Neural progenitor cell (in vitro differentiated cells): Measurements from ENCODE around the gene CCDC142. TPM values are rescaled to one million over a fixed set of nuclear protein-coding genes. Genes with fewer than 3 reads are reported as not detected.
A peak's percentile ranks its signal among the peaks of the same experiment; 100 is the strongest.

Experiments
- DNase-seq: peaks from one replicate; pipeline ENCODE4 v3.0.0-alpha.2; 2016; ENCODE audit warnings: low spot score
- H2AFZ ChIP-seq: fragments of 200-600 bp; sonication (generic); replicated peaks from 2 replicates; pipeline ENCODE4 v1.6.1; 2016; ENCODE audit warnings: antibody characterized with exemption
- H3F3A ChIP-seq: fragments of 200-600 bp; sonication (generic); 2 replicates; pipeline ENCODE4 v1.6.1; 2016; ENCODE audit warnings: antibody characterized with exemption, low read depth
- H3K27ac ChIP-seq: fragments of 200-600 bp; sonication (generic); 2 replicates; pipeline ENCODE4 v1.5.1; 2016; ENCODE audit warnings: mild to moderate bottlenecking
- H3K27me3 ChIP-seq: fragments of 200-600 bp; sonication (generic); 2 replicates; pipeline ENCODE4 v1.6.1; 2016; ENCODE audit warnings: mild to moderate bottlenecking, moderate library complexity
- H3K36me3 ChIP-seq: fragments of 200-600 bp; sonication (generic); 2 replicates; pipeline ENCODE4 v1.5.1; 2016
- H3K4me1 ChIP-seq: fragments of 200-600 bp; sonication (generic); 2 replicates; pipeline ENCODE4 v1.6.1; 2016; ENCODE audit warnings: mixed run types
- H3K4me2 ChIP-seq: fragments of 200-600 bp; sonication (generic); 2 replicates; pipeline ENCODE4 v1.6.1; 2016
- H3K4me3 ChIP-seq: fragments of 200-600 bp; sonication (generic); 2 replicates; pipeline ENCODE4 v1.5.1; 2016
- H3K79me2 ChIP-seq: fragments of 200-600 bp; sonication (generic); 2 replicates; pipeline ENCODE4 v1.6.1; 2016; ENCODE audit warnings: low read depth
- H3K9ac ChIP-seq: fragments of 200-600 bp; sonication (generic); 2 replicates; pipeline ENCODE4 v1.6.1; 2016
- H3K9me3 ChIP-seq: fragments of 200-600 bp; sonication (generic); 2 replicates; pipeline ENCODE4 v1.5.1; 2016; ENCODE audit warnings: low read depth
- H4K20me1 ChIP-seq: fragments of 200-600 bp; sonication (generic); 2 replicates; pipeline ENCODE4 v1.6.1; 2016; ENCODE audit warnings: low read depth
- H3K27ac Mint-ChIP-seq: 3 replicates; pipeline ENCODE4 v1.8.0; 2021; ENCODE audit warnings: mixed read lengths
- H3K27me3 Mint-ChIP-seq: 2 replicates; pipeline ENCODE4 v1.8.0; 2022; ENCODE audit warnings: low read depth, mild to moderate bottlenecking, inconsistent platforms, moderate library complexity, mixed read lengths; ENCODE audit not compliant: insufficient read depth
- H3K36me3 Mint-ChIP-seq: 3 replicates; pipeline ENCODE4 v1.8.0; 2021; ENCODE audit warnings: mixed read lengths
- H3K4me1 Mint-ChIP-seq: 3 replicates; pipeline ENCODE4 v1.8.0; 2021; ENCODE audit warnings: mixed read lengths
- H3K4me3 Mint-ChIP-seq: 3 replicates; pipeline ENCODE4 v1.8.0; 2021; ENCODE audit warnings: mild to moderate bottlenecking, moderate library complexity, mixed read lengths
- H3K9me3 Mint-ChIP-seq: 3 replicates; pipeline ENCODE4 v1.8.0; 2020; ENCODE audit warnings: mixed read lengths
- CTCF ChIP-seq: fragments of 200-600 bp; sonication (generic); IDR thresholded peaks from 2 replicates; pipeline ENCODE4 v1.5.1; 2017; ENCODE audit warnings: antibody characterized with exemption, mild to moderate bottlenecking
- EZH2 ChIP-seq: fragments of 200-600 bp; sonication (generic); IDR thresholded peaks from 2 replicates; pipeline ENCODE4 v1.6.1; 2017; ENCODE audit warnings: antibody characterized with exemption, mild to moderate bottlenecking, moderate library complexity
- EZH2phosphoT487 ChIP-seq: fragments of 200-600 bp; sonication (generic); IDR thresholded peaks from 2 replicates; pipeline ENCODE4 v1.6.1; 2017; ENCODE audit warnings: antibody characterized with exemption
- total RNA-seq: library from RNA; depleted of rRNA; stranded (reverse); fragments of >200 nt; gene quantifications from 2 replicates; pipeline ENCODE4 v1.2.3, GENCODE V29; 2015; ENCODE audit warnings: low replicate concordance

Gene CCDC142
- total RNA-seq, 1 donor from 2014 or later, result 12.0 TPM

GRCh38 chr2:74496997-74497776, 14.4 kb upstream of the CCDC142 start:
- peak overlapping the region; percentile 48 for H3K4me3 ChIP-seq
- TF ChIP-seq EZH2 (no peak), CTCF (no peak), EZH2phosphoT487 (no peak)
- H3K36me3 Mint-ChIP-seq, result peaks cover 6% of the 10 kb centered on the region
- peaks cover 62% of the 10 kb centered on the region for H3K27me3 Mint-ChIP-seq
- no peak overlapping the region for H3K27ac ChIP-seq
- H3K36me3 ChIP-seq, result no peaks in the 10 kb centered on the region
- peaks cover 35% of the 10 kb centered on the region for H4K20me1 ChIP-seq
- H3K27me3 ChIP-seq, result peaks cover 82% of the 10 kb centered on the region
- peaks cover 2% of the 10 kb centered on the region for H3K9me3 Mint-ChIP-seq
- peaks cover 26% of the 10 kb centered on the region for H3K4me1 Mint-ChIP-seq
- no peaks in the 10 kb centered on the region for H3K9me3 ChIP-seq
- H3K4me1 ChIP-seq, result peaks cover 27% of the 10 kb centered on the region
- H3K79me2 ChIP-seq, result no peaks in the 10 kb centered on the region
- H3F3A ChIP-seq, result peaks cover 41% of the 10 kb centered on the region
- no peak overlapping the region for H3K9ac ChIP-seq
- DNase-seq, result no peak
- no peak overlapping the region for H2AFZ ChIP-seq
- peak overlapping the region; percentile 81 for H3K4me3 Mint-ChIP-seq
- H3K27ac Mint-ChIP-seq, result no peak overlapping the region
- peak overlapping the region; percentile 91 for H3K4me2 ChIP-seq

GRCh38 chr2:74495440-74495839, 12.6 kb upstream of the CCDC142 start:
- Mint-ChIP-seq H3K27ac (no peak overlapping the region), H3K9me3 (no peaks in the 10 kb centered on the region), H3K36me3 (peaks cover 16% of the 10 kb centered on the region), H3K27me3 (peaks cover 45% of the 10 kb centered on the region), H3K4me1 (peaks cover 18% of the 10 kb centered on the region), H3K4me3 (no peak overlapping the region)
- no peak overlapping the region for H3K27ac ChIP-seq
- peaks cover 64% of the 10 kb centered on the region for H3K27me3 ChIP-seq
- no peak overlapping the region for H3K4me3 ChIP-seq
- H3K4me1 ChIP-seq, result peaks cover 19% of the 10 kb centered on the region
- no peak overlapping the region for H2AFZ ChIP-seq
- no peak for DNase-seq
- H3F3A ChIP-seq, result peaks cover 31% of the 10 kb centered on the region
- H4K20me1 ChIP-seq, result peaks cover 22% of the 10 kb centered on the region
- no peaks in the 10 kb centered on the region for H3K9me3 ChIP-seq
- H3K4me2 ChIP-seq, result no peak overlapping the region
- no peak overlapping the region for H3K9ac ChIP-seq
- H3K79me2 ChIP-seq, result no peaks in the 10 kb centered on the region
- H3K36me3 ChIP-seq, result no peaks in the 10 kb centered on the region
- TF ChIP-seq EZH2phosphoT487 (no peak), EZH2 (no peak), CTCF (no peak)

- no peak for DNase-seq
- no peaks in the 10 kb centered on the region for H3K79me2 ChIP-seq
- peaks cover 7% of the 10 kb centered on the region for H3K4me1 ChIP-seq
- no peak overlapping the region for H3K4me2 ChIP-seq
- peaks cover 7% of the 10 kb centered on the region for H4K20me1 ChIP-seq
- Mint-ChIP-seq H3K4me3 (no peak overlapping the region), H3K27me3 (peaks cover 27% of the 10 kb centered on the region), H3K9me3 (no peaks in the 10 kb centered on the region), H3K4me1 (peaks cover 8% of the 10 kb centered on the region), H3K27ac (no peak overlapping the region), H3K36me3 (peaks cover 21% of the 10 kb centered on the region)
- H3K36me3 ChIP-seq, result no peaks in the 10 kb centered on the region
- H3K27ac ChIP-seq, result no peak overlapping the region
- no peak overlapping the region for H3K9ac ChIP-seq
- H3K9me3 ChIP-seq, result no peaks in the 10 kb centered on the region
- H3K4me3 ChIP-seq, result no peak overlapping the region
- peaks cover 45% of the 10 kb centered on the region for H3K27me3 ChIP-seq
- H2AFZ ChIP-seq, result no peak overlapping the region
- peaks cover 14% of the 10 kb centered on the region for H3F3A ChIP-seq
- TF ChIP-seq EZH2, result no peak
- TF ChIP-seq EZH2phosphoT487, result no peak
- no peak for TF ChIP-seq CTCF
Observed at GRCh38 chr2:74493546-74493945, 10.7 kb upstream of the CCDC142 start.
